Glutamatergic neuron (in vitro differentiated cells): ENCODE results near the gene WNT7B. TPM values are rescaled to one million over a fixed set of nuclear protein-coding genes. Genes with fewer than 3 reads are reported as not detected.

Source experiments
- DNase-seq: peaks from one replicate; pipeline ENCODE4 v3.0.0; 2022
- H3K27ac Mint-ChIP-seq: one replicate; pipeline ENCODE4 v1.8.0; 2020; ENCODE audit warnings: mild to moderate bottlenecking, mixed read lengths, inconsistent platforms; ENCODE audit not compliant: unreplicated experiment
- H3K27me3 Mint-ChIP-seq: one replicate; pipeline ENCODE4 v1.8.0; 2020; ENCODE audit warnings: mild to moderate bottlenecking, moderate library complexity, mixed read lengths, inconsistent platforms; ENCODE audit not compliant: unreplicated experiment
- H3K36me3 Mint-ChIP-seq: one replicate; pipeline ENCODE4 v1.8.0; 2020; ENCODE audit warnings: mild to moderate bottlenecking, mixed read lengths, inconsistent platforms; ENCODE audit not compliant: unreplicated experiment
- H3K4me1 Mint-ChIP-seq: one replicate; pipeline ENCODE4 v1.8.0; 2020; ENCODE audit warnings: mild to moderate bottlenecking, low read depth, mixed read lengths, inconsistent platforms; ENCODE audit not compliant: unreplicated experiment
- H3K4me3 Mint-ChIP-seq: one replicate; pipeline ENCODE4 v1.8.0; 2020; ENCODE audit warnings: mild to moderate bottlenecking, mixed read lengths, inconsistent platforms; ENCODE audit not compliant: unreplicated experiment
- H3K9me3 Mint-ChIP-seq: one replicate; pipeline ENCODE4 v1.8.0; 2020; ENCODE audit warnings: mild to moderate bottlenecking, moderate library complexity, mixed read lengths, inconsistent platforms; ENCODE audit not compliant: unreplicated experiment
- CTCF ChIP-seq: fragments of 200-600 bp; sonication (generic); IDR thresholded peaks from one replicate; pipeline ENCODE4 v1.5.0; 2021; ENCODE audit not compliant: partially characterized antibody, unreplicated experiment
- total RNA-seq: library from RNA; stranded (reverse); fragmentation: NEBNext Ultra II Directional; extraction: Animal tissue kit (Norgen Biotek cat#: 25700); gene quantifications from one replicate; pipeline ENCODE4 v1.2.1, GENCODE V29; 2021; ENCODE audit not compliant: unreplicated experiment

WNT7B gene
- total RNA-seq, 1 donor from 2014 or later: 0.37 TPM

- no peak for DNase-seq
- Mint-ChIP-seq H3K36me3 (no peaks in the 10 kb centered on the region), H3K27me3 (peaks cover 25% of the 10 kb centered on the region), H3K4me1 (peaks cover 3% of the 10 kb centered on the region), H3K4me3 (peak overlapping the region; percentile 42), H3K9me3 (peaks cover 6% of the 10 kb centered on the region), H3K27ac (no peak overlapping the region)
- TF ChIP-seq CTCF: no peak
These were observed 1.5 kb downstream of the WNT7B start for GRCh38 chr22:45975164-45976161.

- peaks cover 28% of the 10 kb centered on the region for H3K27me3 Mint-ChIP-seq
- peaks cover 6% of the 10 kb centered on the region for H3K9me3 Mint-ChIP-seq
- DNase-seq: no peak
- H3K4me1 Mint-ChIP-seq: peaks cover 3% of the 10 kb centered on the region
- no peak for TF ChIP-seq CTCF
- H3K27ac Mint-ChIP-seq: no peak overlapping the region
- H3K4me3 Mint-ChIP-seq: no peak overlapping the region
- H3K36me3 Mint-ChIP-seq: no peaks in the 10 kb centered on the region
These were observed 2.5 kb downstream of the WNT7B start for GRCh38 chr22:45974498-45974897.

- no peak for TF ChIP-seq CTCF
- Mint-ChIP-seq H3K36me3 (no peaks in the 10 kb centered on the region), H3K4me3 (peak overlapping the region; percentile 69), H3K9me3 (peaks cover 6% of the 10 kb centered on the region), H3K4me1 (peaks cover 3% of the 10 kb centered on the region), H3K27ac (no peak overlapping the region), H3K27me3 (peaks cover 29% of the 10 kb centered on the region)
- no peak for DNase-seq
These were observed 4.1 kb downstream of the WNT7B start for GRCh38 chr22:45972889-45973253.

- peaks cover 6% of the 10 kb centered on the region for H3K9me3 Mint-ChIP-seq
- peaks cover 3% of the 10 kb centered on the region for H3K4me1 Mint-ChIP-seq
- no peaks in the 10 kb centered on the region for H3K36me3 Mint-ChIP-seq
- no peak overlapping the region for H3K4me3 Mint-ChIP-seq
- peaks cover 25% of the 10 kb centered on the region for H3K27me3 Mint-ChIP-seq
- no peak for TF ChIP-seq CTCF
- no peak for DNase-seq
- no peak overlapping the region for H3K27ac Mint-ChIP-seq
These were observed 4.7 kb downstream of the WNT7B start for GRCh38 chr22:45972091-45972888.
